NCI-H2107 treated with DMSO at 0.1 percent for 48 hours (cell line): ENCODE measurements around the gene COL9A3.

ENCODE experiments used
- DNase-seq: peaks from one replicate; lab custom pipeline; 2025; ENCODE audit not compliant: unreplicated experiment; lab: John Stamatoyannopoulos, UW

COL9A3 gene

GRCh38 chr20:62778601-62779416, 38.0 kb upstream of the COL9A3 start:
- no peak for DNase-seq

- no peak for DNase-seq
Measured at GRCh38 chr20:62779417-62779685, 37.5 kb upstream of the COL9A3 start.

GRCh38 chr20:62780204-62780603, 36.6 kb upstream of the COL9A3 start:
- DNase-seq: no peak

GRCh38 chr20:62780696-62781095, 36.2 kb upstream of the COL9A3 start:
- no peak for DNase-seq

- DNase-seq: no peak
Measured at GRCh38 chr20:62782149-62782892, 34.5 kb upstream of the COL9A3 start.

- no peak for DNase-seq
Measured at GRCh38 chr20:62782893-62783278, 34.0 kb upstream of the COL9A3 start.

GRCh38 chr20:62784497-62784896, 32.4 kb upstream of the COL9A3 start:
- DNase-seq: no peak

GRCh38 chr20:62785393-62785792, 31.5 kb upstream of the COL9A3 start:
- DNase-seq: no peak

GRCh38 chr20:62786157-62786556, 30.7 kb upstream of the COL9A3 start:
- DNase-seq: no peak

GRCh38 chr20:62787321-62787720, 29.5 kb upstream of the COL9A3 start:
- DNase-seq: no peak

- DNase-seq: no peak
Measured at GRCh38 chr20:62787866-62788265, 29.0 kb upstream of the COL9A3 start.

GRCh38 chr20:62788607-62789006, 28.2 kb upstream of the COL9A3 start:
- no peak for DNase-seq

GRCh38 chr20:62790075-62790474, 26.8 kb upstream of the COL9A3 start:
- no peak for DNase-seq

GRCh38 chr20:62791301-62792181, 25.3 kb upstream of the COL9A3 start:
- DNase-seq: peak; percentile 83

- DNase-seq: no peak
Measured at GRCh38 chr20:62792182-62792939, 24.5 kb upstream of the COL9A3 start.

- peak; percentile 46 for DNase-seq
Measured at GRCh38 chr20:62792940-62793756, 23.7 kb upstream of the COL9A3 start.

- DNase-seq: no peak
Measured at GRCh38 chr20:62793757-62794006, 23.2 kb upstream of the COL9A3 start.

- DNase-seq: peak; percentile 68
Measured at GRCh38 chr20:62794007-62794724, 22.7 kb upstream of the COL9A3 start.

GRCh38 chr20:62795023-62795761, 21.7 kb upstream of the COL9A3 start:
- DNase-seq: no peak
